HFF-Myc (cell line): ENCODE measurements around the gene FCHO1.
A peak's percentile ranks its signal among the peaks of the same experiment; 100 is the strongest.

Experiments
- DNase-seq: peaks from one replicate; pipeline ENCODE4 v3.0.0-alpha.2; 2011; ENCODE audit warnings: low read depth; ENCODE audit errors: extremely low read depth
- H3K4me3 ChIP-seq: replicated peaks from 2 replicates; pipeline ENCODE4 v1.5.1; 2011; ENCODE audit warnings: low read depth, mild to moderate bottlenecking, control low read depth, low read length
- CTCF ChIP-seq: IDR thresholded peaks from 2 replicates; pipeline ENCODE4 v1.5.1; 2012; ENCODE audit warnings: mild to moderate bottlenecking, low read depth, low read length, control low read depth; ENCODE audit errors: missing control alignments

Gene FCHO1

GRCh38 chr19:17784201-17785008, 33.1 kb downstream of the FCHO1 start:
- H3K4me3 ChIP-seq, result no peak overlapping the region
- DNase-seq, result no peak
- peak; percentile 87 for TF ChIP-seq CTCF

GRCh38 chr19:17787274-17787913, 36.1 kb downstream of the FCHO1 start:
- H3K4me3 ChIP-seq, result no peak overlapping the region
- no peak for DNase-seq
- TF ChIP-seq CTCF, result no peak

GRCh38 chr19:17788632-17789031, 37.4 kb downstream of the FCHO1 start:
- TF ChIP-seq CTCF, result no peak
- H3K4me3 ChIP-seq, result no peak overlapping the region
- no peak for DNase-seq

- H3K4me3 ChIP-seq, result no peak overlapping the region
- DNase-seq, result no peak
- TF ChIP-seq CTCF, result no peak
Measured at GRCh38 chr19:17790059-17790780, 38.9 kb downstream of the FCHO1 start.

- no peak for DNase-seq
- H3K4me3 ChIP-seq, result no peak overlapping the region
- no peak for TF ChIP-seq CTCF
Measured at GRCh38 chr19:17794412-17794730, 43.1 kb downstream of the FCHO1 start.

GRCh38 chr19:17794731-17795494, 43.6 kb downstream of the FCHO1 start, which contains the start of gene B3GNT3:
TSS of gene B3GNT3 (plus strand) at chr19:17795138. CDS start at chr19:17807808, 12,670 bp downstream.
- no peak for TF ChIP-seq CTCF
- DNase-seq, result no peak
- H3K4me3 ChIP-seq, result no peak within 1 kb of the TSS
